ENCODE results near the gene TLE2. TPM values are rescaled to one million over a fixed set of nuclear protein-coding genes. Genes with fewer than 3 reads are reported as not detected.
A peak's percentile ranks its signal among the peaks of the same experiment; 100 is the strongest.

Gene TLE2
- total RNA-seq, 1 experiment from 2014 or later = 7.7 TPM

DNA sequence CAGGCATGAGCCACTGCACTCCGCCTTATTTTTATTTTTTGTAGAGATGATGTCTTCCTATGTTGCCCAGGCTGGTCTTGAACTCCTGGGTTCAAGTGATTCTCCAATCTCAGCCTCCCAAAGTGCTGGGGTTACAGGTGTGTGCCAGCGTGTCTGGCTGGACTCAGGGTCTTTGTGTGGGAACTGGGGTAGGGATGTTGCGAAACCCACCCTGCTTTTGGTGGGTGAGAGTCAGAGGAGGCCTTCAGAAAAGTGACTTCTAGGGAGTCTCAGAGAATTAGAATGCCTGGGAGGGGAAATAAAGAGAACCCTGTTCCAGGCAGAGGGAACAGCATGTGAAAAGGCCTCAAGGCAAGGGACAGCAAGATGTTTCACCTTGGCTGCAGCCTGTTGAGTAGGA, 20.0 kb upstream of the TLE2 start:
- intact Hi-C loops (cut with micrococcal nuclease) = no loop called here
- H3K4me2 ChIP-seq (ENCODE audit: low read length) = no peak overlapping the region
- H3F3A ChIP-seq (ENCODE audit: low read length, unreplicated experiment) = no peaks in the 10 kb centered on the region
- no peak for DNase-seq
- H3K27me3 ChIP-seq (ENCODE audit: low read length) = no peaks in the 10 kb centered on the region
- ATAC-seq = no peak
- POLR2A ChIA-PET (ENCODE audit: unreplicated experiment) = no interaction called here
- no peak overlapping the region for H3K9ac ChIP-seq (ENCODE audit: low read length)
- H3K4me1 ChIP-seq (ENCODE audit: insufficient read depth, low read length) = no peaks in the 10 kb centered on the region
- H3K79me2 ChIP-seq (ENCODE audit: low read length) = no peaks in the 10 kb centered on the region
- no peaks in the 10 kb centered on the region for H3K9me2 ChIP-seq (replicated peaks; ENCODE audit: low read length)
- no peak overlapping the region for H2AFZ ChIP-seq (ENCODE audit: low read length)
- H3K4me3 ChIP-seq (ENCODE audit: low read length) = no peak overlapping the region
- BruUV-seq (replicated peaks) = no TSS peak
- no peak overlapping the region for H3K27ac ChIP-seq (ENCODE audit: low read length)
- no peaks in the 10 kb centered on the region for H3K9me3 ChIP-seq (ENCODE audit: low read length)
- no peaks in the 10 kb centered on the region for H3K36me3 ChIP-seq (ENCODE audit: low read depth, low read length)
- H4K20me1 ChIP-seq (ENCODE audit: low read length) = no peaks in the 10 kb centered on the region
- CTCF ChIA-PET = no interaction called here
- TF ChIP-seq, protein P1, sequence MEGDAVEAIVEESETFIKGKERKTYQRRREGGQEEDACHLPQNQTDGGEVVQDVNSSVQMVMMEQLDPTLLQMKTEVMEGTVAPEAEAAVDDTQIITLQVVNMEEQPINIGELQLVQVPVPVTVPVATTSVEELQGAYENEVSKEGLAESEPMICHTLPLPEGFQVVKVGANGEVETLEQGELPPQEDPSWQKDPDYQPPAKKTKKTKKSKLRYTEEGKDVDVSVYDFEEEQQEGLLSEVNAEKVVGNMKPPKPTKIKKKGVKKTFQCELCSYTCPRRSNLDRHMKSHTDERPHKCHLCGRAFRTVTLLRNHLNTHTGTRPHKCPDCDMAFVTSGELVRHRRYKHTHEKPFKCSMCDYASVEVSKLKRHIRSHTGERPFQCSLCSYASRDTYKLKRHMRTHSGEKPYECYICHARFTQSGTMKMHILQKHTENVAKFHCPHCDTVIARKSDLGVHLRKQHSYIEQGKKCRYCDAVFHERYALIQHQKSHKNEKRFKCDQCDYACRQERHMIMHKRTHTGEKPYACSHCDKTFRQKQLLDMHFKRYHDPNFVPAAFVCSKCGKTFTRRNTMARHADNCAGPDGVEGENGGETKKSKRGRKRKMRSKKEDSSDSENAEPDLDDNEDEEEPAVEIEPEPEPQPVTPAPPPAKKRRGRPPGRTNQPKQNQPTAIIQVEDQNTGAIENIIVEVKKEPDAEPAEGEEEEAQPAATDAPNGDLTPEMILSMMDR (conservative IDR thresholded peaks at IDR 0.05; ENCODE audit: low read depth, low read length) = no peak
- TF ChIP-seq EZH2phosphoT487 (IDR thresholded peaks at IDR 0.05; ENCODE audit: borderline replicate concordance, low read length) (no peak), EZH2 (IDR thresholded peaks at IDR 0.05; ENCODE audit: low read length, unreplicated experiment) (no peak)

DNA sequence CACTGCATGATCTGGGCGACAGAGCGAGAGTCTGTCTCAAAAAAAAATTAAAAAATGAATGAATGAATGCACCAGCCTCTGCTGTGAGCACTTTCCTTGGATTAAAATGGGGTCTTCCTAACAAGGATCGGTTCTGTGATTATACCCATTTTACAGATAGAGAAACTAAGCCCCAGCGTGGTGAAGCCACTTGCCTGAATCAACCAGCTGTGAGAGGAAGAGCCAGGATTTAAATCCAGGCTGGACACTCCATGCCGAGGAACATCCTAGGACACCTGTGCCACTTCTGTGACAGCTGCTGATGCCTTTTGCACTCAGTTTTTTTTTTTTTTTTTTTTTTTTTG, 19.1 kb upstream of the TLE2 start:
- Histone ChIP-seq H3K36me3 (ENCODE audit: low read depth, low read length) (no peaks in the 10 kb centered on the region), H3K4me1 (ENCODE audit: insufficient read depth, low read length) (no peaks in the 10 kb centered on the region), H3K9ac (ENCODE audit: low read length) (no peak overlapping the region), H3K4me3 (ENCODE audit: low read length) (no peak overlapping the region), H3K27me3 (ENCODE audit: low read length) (no peaks in the 10 kb centered on the region), H3F3A (ENCODE audit: low read length, unreplicated experiment) (no peaks in the 10 kb centered on the region), H3K9me2 (replicated peaks; ENCODE audit: low read length) (no peaks in the 10 kb centered on the region), H4K20me1 (ENCODE audit: low read length) (no peaks in the 10 kb centered on the region), H3K9me3 (ENCODE audit: low read length) (no peaks in the 10 kb centered on the region), H3K79me2 (ENCODE audit: low read length) (no peaks in the 10 kb centered on the region), H2AFZ (ENCODE audit: low read length) (no peak overlapping the region), H3K4me2 (ENCODE audit: low read length) (no peak overlapping the region), H3K27ac (ENCODE audit: low read length) (no peak overlapping the region)
- POLR2A ChIA-PET (ENCODE audit: unreplicated experiment) = no interaction called here
- CTCF ChIA-PET = no interaction called here
- ATAC-seq (no peak), DNase-seq (no peak)
- no TSS peak for BruUV-seq (replicated peaks)
- intact Hi-C loops (cut with micrococcal nuclease) = no loop called here
- TF ChIP-seq EZH2phosphoT487 (IDR thresholded peaks at IDR 0.05; ENCODE audit: borderline replicate concordance, low read length) (no peak), EZH2 (IDR thresholded peaks at IDR 0.05; ENCODE audit: low read length, unreplicated experiment) (no peak)
- TF ChIP-seq, protein P1 (conservative IDR thresholded peaks at IDR 0.05; ENCODE audit: low read depth, low read length) = no peak

DNA sequence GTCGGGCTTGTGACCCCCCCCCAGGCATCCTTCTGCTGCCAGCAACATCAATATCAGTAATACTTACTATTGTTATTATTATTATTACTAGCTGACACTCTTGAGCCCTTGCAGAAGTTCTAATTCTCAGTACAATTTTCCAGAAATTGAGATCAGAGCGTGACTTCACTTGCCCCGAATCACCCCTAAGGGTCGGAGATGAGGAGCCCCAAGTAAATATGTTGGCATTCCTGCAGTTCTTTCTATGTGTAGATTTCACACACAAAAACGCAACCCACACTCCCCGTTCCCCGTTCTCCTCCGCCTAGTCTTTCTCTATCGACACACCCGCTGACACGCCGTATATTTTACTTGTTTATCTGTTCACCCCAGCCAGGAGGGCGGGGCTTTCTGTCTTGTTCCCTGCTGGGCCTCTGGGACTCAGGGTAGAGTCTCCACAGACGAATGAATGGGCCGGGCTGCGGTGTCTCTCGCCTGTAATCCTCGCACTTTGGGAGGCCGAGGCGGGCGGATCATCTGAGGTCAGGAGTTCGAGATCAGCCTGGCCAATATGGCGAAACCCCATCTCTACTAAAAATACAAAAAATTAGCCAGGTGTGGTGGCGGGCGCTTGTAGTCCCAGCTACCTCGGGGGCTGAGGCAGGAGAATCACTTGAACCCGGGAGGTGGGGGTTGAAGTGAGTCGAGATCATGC, 18.6 kb upstream of the TLE2 start:
- Histone ChIP-seq H3K4me3 (ENCODE audit: low read length) (peak overlapping the region; percentile 59), H3K4me1 (ENCODE audit: insufficient read depth, low read length) (no peaks in the 10 kb centered on the region), H3K9ac (ENCODE audit: low read length) (no peak overlapping the region), H3K4me2 (ENCODE audit: low read length) (peak overlapping the region; percentile 84), H3K36me3 (ENCODE audit: low read depth, low read length) (no peaks in the 10 kb centered on the region), H3K27me3 (ENCODE audit: low read length) (no peaks in the 10 kb centered on the region), H3K9me3 (ENCODE audit: low read length) (no peaks in the 10 kb centered on the region), H3K9me2 (replicated peaks; ENCODE audit: low read length) (no peaks in the 10 kb centered on the region), H4K20me1 (ENCODE audit: low read length) (no peaks in the 10 kb centered on the region), H3K27ac (ENCODE audit: low read length) (no peak overlapping the region), H2AFZ (ENCODE audit: low read length) (peak overlapping the region; percentile 51), H3F3A (ENCODE audit: low read length, unreplicated experiment) (no peaks in the 10 kb centered on the region), H3K79me2 (ENCODE audit: low read length) (no peaks in the 10 kb centered on the region)
- POLR2A ChIA-PET (ENCODE audit: unreplicated experiment) = no interaction called here
- TF ChIP-seq, protein P1 (conservative IDR thresholded peaks at IDR 0.05; ENCODE audit: low read depth, low read length) = no peak
- TF ChIP-seq EZH2 (IDR thresholded peaks at IDR 0.05; ENCODE audit: low read length, unreplicated experiment) = no peak
- no peak for TF ChIP-seq EZH2phosphoT487 (IDR thresholded peaks at IDR 0.05; ENCODE audit: borderline replicate concordance, low read length)
- intact Hi-C loops (cut with micrococcal nuclease) = no loop called here
- CTCF ChIA-PET = no interaction called here
- peak; percentile 86 for ATAC-seq
- BruUV-seq (replicated peaks) = no TSS peak
- peak; percentile 58 for DNase-seq
